ENCODE data around the gene TMEM244.
"Not testable (repeated sequence)": the region's sequence is repeated elsewhere in the genome, so short reads cannot be mapped to it uniquely, and the experiment has no call there.

TMEM244 gene

GRCh38 chr6:129866256-129866655 lies 5.1 kb upstream of the TMEM244 start:
- no peak for DNase-seq

DNA sequence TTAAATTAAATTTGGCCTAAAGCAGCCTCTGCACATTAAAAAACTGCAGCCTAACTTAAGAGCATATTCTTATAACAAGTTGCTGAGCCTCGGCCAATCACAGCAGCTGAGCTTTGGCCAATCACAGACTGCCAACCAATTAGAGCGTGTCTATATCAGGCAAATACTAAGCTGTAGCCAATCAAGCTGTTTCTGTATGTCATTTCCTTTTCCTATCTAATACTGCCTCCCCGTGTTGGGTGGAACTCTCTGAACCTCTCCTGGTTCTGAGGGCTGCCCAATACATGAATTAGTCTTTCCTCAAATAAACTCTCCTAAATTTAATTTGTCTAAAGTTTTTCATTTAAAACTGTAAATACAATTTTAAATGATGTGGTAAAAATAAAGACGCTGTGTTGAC lies 3.9 kb upstream of the TMEM244 start:
- DNase-seq = no peak

GRCh38 chr6:129863664-129864063 lies 2.5 kb upstream of the TMEM244 start:
- DNase-seq = no peak

DNA sequence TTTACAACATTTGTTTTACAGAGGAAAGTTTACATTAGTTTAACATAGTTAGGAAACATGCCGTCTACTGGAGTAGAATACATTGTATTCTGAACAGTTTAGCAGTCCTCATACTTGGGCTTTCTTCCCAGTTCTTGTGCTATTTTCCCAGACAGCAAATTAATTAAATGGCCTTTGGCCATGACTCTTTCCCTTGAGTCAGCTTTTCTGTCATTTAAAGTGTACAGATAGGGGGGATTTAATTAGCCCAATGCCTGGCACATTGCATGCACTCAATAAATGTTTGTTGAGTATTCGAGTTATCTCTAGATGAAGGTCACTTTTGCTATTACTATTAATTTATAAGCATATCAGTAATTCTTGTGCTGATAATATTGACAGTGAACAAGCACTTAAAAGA lies 1.6 kb downstream of the TMEM244 start:
- no peak for DNase-seq

DNA sequence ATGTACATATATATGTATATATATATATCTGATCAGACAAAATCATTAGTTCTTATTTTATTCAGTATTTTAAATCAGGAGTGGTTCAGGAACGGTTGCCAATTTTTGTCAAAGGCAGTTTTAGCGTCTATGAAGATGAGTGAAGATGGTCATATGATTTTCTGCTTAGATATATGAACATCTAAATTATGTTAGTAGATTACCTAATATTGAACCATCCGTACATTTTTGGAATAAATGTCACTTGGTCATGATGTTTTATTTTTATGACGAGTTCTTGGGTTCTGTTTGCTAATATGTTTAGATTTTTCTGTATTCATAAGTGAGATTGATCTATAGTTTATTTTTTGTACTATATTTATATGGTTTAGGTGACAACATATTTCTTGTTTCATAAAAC lies 3.3 kb downstream of the TMEM244 start:
- no peak for DNase-seq

- DNase-seq = no peak
Measured at GRCh38 chr6:129853996-129854711, 7.0 kb downstream of the TMEM244 start.

GRCh38 chr6:129852257-129852858 lies 8.8 kb downstream of the TMEM244 start:
- DNase-seq = no peak

GRCh38 chr6:129849456-129849855 lies 11.7 kb downstream of the TMEM244 start:
- DNase-seq = no peak

GRCh38 chr6:129846761-129847160 lies 14.4 kb downstream of the TMEM244 start:
- DNase-seq = no peak

DNA sequence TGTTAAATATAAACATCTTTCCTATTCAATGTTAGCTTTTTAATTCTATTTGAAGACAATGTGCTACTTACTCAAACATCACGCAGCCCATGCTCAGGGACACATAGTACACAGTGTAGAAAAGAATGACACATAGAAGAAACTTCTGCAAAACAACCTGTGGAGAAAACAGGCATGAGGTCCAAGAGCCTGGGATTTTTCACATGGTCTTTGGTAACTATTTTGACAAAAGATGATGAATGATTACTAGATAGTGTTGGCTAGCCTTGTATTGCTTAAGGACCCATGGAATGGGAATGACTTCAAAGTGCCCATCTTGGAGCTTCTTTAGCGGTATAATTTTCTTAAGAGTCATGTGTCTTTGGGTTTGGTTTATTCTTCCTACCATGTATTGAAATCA lies 15.4 kb downstream of the TMEM244 start:
- no peak for DNase-seq

DNA sequence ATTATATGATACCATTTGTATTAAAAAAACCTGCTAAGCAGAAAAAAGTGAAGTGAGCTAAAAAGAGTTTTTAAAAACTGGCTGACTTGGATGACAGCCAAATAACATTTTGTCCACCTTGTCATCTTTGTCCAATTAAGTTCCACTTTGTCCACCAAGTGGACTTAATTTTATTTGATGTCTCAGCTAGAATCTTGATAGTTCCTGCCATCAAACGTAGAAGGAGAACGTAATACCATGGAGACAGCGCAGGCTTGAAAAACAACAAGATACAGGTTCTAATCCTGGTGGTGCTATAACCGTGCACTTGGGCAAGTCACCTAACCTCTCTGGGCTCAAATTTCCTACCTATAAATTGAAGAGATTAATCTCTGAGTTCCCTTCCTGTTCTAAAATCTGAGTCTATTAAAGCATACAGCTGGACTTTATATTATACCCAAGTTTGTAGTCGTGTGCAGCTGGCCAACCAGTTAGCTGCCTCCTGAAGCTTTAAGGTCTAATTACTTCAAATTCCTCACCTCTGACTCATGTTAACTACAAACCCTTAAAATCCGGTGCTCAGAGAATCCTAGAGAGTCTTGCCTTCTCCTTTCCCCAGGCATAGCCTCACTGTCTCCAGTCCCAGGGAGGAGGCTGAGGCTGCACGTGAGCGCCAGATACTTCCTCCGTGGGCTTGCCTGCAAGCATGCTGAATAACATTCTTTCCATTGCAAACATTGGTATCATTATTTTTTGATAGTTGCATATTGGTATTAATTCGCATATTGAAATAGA lies 16.8 kb downstream of the TMEM244 start:
- no peak for DNase-seq

DNA sequence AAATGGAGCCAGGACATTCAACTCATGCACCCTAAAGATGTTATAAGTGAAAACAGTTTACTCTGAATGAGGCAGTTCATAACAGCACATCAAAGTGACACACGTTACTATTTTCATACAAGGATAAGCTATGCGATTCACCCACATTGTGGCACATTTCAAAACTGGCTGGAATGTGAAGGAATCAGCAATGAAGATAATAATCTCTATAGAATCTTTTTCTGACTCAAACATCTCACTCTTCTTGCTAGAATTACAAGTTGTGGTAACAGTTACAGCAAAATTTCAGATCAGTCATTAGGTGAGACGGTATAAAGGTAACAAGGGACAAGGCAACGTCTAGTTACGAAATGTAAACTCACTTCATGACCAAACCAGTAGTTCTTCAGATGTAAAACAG lies 17.5 kb downstream of the TMEM244 start:
- no peak for DNase-seq

GRCh38 chr6:129842881-129843409 lies 18.2 kb downstream of the TMEM244 start:
- no peak for DNase-seq

DNA sequence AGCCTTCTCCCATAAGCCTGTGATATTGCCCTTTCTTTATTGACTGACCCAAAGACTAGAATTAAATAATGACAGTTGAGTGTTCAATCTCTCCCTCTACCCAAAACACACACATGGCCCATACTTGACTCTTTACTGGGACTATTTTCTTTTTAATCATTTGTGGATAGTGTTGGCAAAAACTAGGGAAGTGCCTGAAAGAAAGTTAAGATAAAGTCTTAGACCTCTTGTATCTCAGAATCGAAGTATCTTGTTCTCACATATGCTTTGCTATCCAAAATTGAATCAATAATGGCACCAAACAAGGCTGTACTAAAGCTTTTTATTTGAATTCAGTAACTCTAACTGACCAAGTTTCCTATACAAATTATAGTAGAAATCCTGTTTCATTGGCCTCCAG lies 19.0 kb downstream of the TMEM244 start:
- no peak for DNase-seq

DNA sequence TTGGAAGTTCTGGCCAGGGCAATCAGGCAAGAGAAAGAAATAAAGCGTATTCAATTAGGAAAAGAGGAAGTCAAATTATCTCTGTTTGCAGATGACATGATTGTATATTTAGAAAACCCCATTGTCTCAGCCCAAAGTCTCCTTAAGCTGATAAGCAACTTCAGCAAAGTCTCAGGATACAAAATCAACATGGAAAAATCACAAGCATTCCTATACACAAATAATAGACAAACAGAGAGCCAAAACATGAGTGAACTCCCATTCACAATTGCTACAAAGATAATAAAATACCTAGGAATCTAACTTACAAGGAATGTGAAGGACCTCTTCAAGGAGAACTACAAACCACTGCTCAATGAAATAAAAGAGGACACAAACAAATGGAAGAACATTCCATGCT lies 21.6 kb downstream of the TMEM244 start:
- not testable (repeated sequence) for DNase-seq

GRCh38 chr6:129835691-129836090 lies 25.4 kb downstream of the TMEM244 start:
- DNase-seq = no peak

- no peak for DNase-seq
Measured at GRCh38 chr6:129832299-129832698, 28.8 kb downstream of the TMEM244 start.

DNA sequence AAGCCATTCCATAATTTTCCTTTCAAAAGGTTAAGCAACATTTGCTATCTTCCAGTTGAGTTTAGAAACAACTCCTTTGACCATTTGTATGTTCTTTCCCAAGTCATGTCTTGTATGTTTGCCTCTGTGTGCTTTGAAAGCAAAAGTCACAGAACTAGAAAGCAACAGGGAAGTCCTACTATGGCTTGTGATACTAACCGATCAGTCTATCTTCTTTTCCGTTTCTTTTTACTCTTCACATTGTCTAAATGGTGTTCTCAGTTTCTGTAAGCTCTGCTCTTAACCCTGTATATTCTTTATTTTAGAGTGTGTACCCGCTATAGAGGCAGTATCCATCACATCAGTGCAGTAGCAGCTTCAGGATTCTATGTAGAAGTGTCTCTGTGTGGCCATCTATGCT lies 32.9 kb downstream of the TMEM244 start:
- no peak for DNase-seq

DNA sequence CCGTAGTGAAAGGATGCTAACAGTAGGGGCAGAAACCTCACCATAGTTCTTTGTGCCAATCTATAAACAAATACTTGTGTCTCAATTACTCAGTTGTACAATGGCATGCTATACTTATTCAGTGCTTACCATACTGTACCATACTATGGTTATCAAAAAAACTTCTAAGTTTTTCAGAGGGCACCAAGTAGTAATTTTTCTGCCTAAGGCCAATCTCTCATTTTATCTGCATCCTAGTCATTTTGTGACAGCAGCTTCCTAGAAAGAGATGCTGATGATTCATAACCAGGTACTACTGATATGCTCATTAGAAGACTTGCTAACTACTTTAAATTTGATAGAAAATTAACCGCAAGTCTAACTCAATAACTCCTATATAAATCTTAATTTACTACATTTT lies 42.9 kb downstream of the TMEM244 start:
- no peak for DNase-seq

- DNase-seq = no peak
Measured at GRCh38 chr6:129817821-129818220, 43.3 kb downstream of the TMEM244 start.

DNA sequence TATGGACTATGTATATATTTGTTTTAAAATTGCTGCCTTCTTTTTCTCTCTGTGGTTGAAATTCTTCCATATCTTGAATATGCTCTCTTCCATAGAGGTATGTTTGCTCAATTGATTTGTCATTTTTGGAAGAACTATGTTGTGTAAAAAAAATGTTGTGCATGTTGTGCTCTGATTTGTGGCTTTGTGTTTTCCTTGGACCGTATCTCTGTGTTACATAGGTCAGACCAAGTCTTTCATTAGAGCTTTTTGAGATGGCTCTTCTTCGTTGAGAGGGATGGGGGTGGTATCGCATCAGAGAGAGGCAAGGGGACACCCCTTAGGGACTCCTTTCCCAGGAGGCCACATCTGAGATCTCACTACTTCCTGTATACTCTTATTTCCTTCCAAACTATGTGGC lies 43.8 kb downstream of the TMEM244 start:
- DNase-seq = no peak

DNA sequence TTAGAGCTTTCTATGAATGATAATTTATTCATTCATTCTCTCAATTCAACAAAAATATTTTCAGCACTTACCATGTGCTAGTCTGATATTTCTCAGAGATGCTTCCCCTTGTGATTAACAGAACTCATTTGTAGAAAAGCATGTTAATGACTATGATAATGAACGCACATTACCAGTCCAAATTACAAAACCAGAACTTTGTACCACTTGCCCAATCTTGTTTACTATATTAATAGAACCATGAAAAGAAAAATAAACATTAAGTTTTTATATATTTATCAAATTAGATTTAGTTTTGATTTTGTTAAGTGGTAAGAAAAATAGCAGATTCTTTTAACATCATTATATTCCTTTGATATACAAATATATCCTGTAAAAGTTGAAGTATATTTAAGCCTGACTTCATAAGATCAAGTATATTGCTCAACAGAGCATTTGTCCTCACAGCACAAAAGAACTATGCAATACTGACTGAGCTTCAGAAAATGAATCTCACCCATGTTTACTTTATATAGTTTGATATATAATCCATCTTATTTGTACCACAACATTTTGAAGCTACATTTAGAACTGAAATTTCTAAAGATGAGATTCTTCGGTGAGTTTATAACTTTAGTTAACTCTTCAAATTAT lies 48.9 kb downstream of the TMEM244 start:
- no peak for DNase-seq

DNA sequence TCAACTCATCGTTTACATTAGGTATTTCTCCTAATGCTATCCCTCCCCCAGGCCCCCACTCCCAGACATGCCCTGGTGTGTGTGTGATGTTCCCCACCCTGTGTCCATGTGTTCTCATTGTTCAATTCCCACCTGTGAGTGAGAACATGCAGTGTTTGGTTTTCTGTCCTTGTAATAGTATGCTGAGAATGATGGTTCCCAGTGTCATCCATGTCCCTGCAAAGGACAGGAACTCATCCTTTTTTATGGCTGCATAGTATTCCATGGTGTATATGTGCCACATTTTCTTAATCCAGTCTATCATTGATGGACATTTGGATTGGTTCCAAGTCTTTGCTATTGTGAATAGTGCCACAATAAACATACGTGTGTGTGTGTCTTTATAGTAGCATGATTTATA lies 54.0 kb downstream of the TMEM244 start:
- not testable (repeated sequence) for DNase-seq

Data from NCI-H510A (cell line).